SK-N-SH (cell line): ENCODE measurements around the gene ARHGEF39. TPM values are rescaled to one million over a fixed set of nuclear protein-coding genes. Genes with fewer than 3 reads are reported as not detected.

Experiments used
- CTCF ChIA-PET: fragments of 300-600, 350-600 bp; formaldehyde crosslinking; extraction: SDS; loops from one replicate; lab custom pipeline; 2021; lab: Yijun Ruan, JAX
- POLR2A ChIA-PET: fragments of 350-600 bp; sonication (Branson Sonifier 250); formaldehyde crosslinking; extraction: SDS; loops from one replicate; lab custom pipeline; 2020; ENCODE audit warnings: antibody characterized with exemption, inconsistent platforms; lab: Yijun Ruan, JAX
- DNase-seq: peaks from one replicate; pipeline ENCODE4 v3.0.0; 2012
- H2AFZ ChIP-seq: fragments of 200-600 bp; sonication (generic); 2 replicates; pipeline ENCODE4 v1.8.1; 2016; ENCODE audit warnings: antibody characterized with exemption, mild to moderate bottlenecking, low read depth
- H3F3A ChIP-seq: fragments of 200-600 bp; sonication (generic); replicated peaks from 2 replicates; pipeline ENCODE3; 2016; ENCODE audit warnings: antibody characterized with exemption, mild to moderate bottlenecking; ENCODE audit not compliant: insufficient read depth
- H3K27ac ChIP-seq, 2 experiments: fragments of 200-500 bp in 1 of 2; fragments of 200-600 bp in 1 of 2; sonication (Bioruptor generic) in 1 of 2; sonication (generic), shearing (Covaris generic) in 1 of 2; 2 replicates each; pipeline versions ENCODE4 v1.5.1 to v1.6.1; 2014 to 2016; ENCODE audit warnings: low read depth in 2 of 2, inconsistent platforms in 1 of 2, low read length in 1 of 2, mild to moderate bottlenecking in 1 of 2, mixed read lengths in 1 of 2
- H3K27me3 ChIP-seq: fragments of 200-600 bp; sonication (generic), shearing (Covaris generic); 2 replicates; pipeline ENCODE4 v1.6.1; 2016; ENCODE audit warnings: mixed run types; ENCODE audit not compliant: insufficient read depth
- H3K36me3 ChIP-seq, 2 experiments: fragments of 200-500 bp in 1 of 2; fragments of 200-600 bp in 1 of 2; sonication (Bioruptor generic) in 1 of 2; sonication (generic) in 1 of 2; replicated peaks in 1 of 2; 2 replicates each; pipeline versions ENCODE3 to v1.5.1; 2014 to 2016; ENCODE audit warnings: low read length in 1 of 2, mild to moderate bottlenecking in 1 of 2; ENCODE audit not compliant: insufficient read depth in 2 of 2, control insufficient read depth in 1 of 2
- H3K4me1 ChIP-seq, 2 experiments: fragments of 200-500 bp in 1 of 2; fragments of 200-600 bp in 1 of 2; sonication (Bioruptor generic) in 1 of 2; sonication (generic), shearing (Covaris generic) in 1 of 2; 2 replicates each; pipeline versions ENCODE4 v1.5.1 to v1.6.1; 2014 to 2016; ENCODE audit warnings: low read depth in 1 of 2, low read length in 1 of 2, mixed run types in 1 of 2; ENCODE audit not compliant: insufficient read depth in 2 of 2, control insufficient read depth in 1 of 2
- H3K4me2 ChIP-seq: fragments of 200-600 bp; sonication (generic), shearing (Covaris generic); 2 replicates; pipeline ENCODE4 v1.6.1; 2017; ENCODE audit warnings: mixed run types
- H3K4me3 ChIP-seq, 2 experiments: fragments of 200-500 bp in 1 of 2; fragments of 200-600 bp in 1 of 2; sonication (Bioruptor generic) in 1 of 2; sonication (generic), shearing (Covaris generic) in 1 of 2; 2 replicates each; pipeline versions ENCODE4 v1.5.1 to v1.8.1; 2014 to 2016; ENCODE audit warnings: low read depth in 2 of 2, inconsistent platforms in 1 of 2, low read length in 1 of 2, mild to moderate bottlenecking in 1 of 2, mixed read lengths in 1 of 2, moderate library complexity in 1 of 2
- H3K79me2 ChIP-seq: fragments of 200-600 bp; sonication (generic); 2 replicates; pipeline ENCODE4 v1.8.1; 2017; ENCODE audit warnings: mild to moderate bottlenecking; ENCODE audit not compliant: insufficient read depth
- H3K9ac ChIP-seq: fragments of 200-600 bp; sonication (generic); 2 replicates; pipeline ENCODE4 v1.6.1; 2017; ENCODE audit warnings: mixed run types
- H3K9me2 ChIP-seq: fragments of 200-600 bp; sonication (generic); 2 replicates; pipeline ENCODE4 v1.6.1; 2017; ENCODE audit warnings: mixed run types
- H3K9me3 ChIP-seq: fragments of 200-600 bp; sonication (generic); 2 replicates; pipeline ENCODE4 v1.6.1; 2017; ENCODE audit warnings: mixed run types, mild to moderate bottlenecking, moderate library complexity
- H4K20me1 ChIP-seq: fragments of 200-600 bp; sonication (generic); 2 replicates; pipeline ENCODE4 v1.6.1; 2017; ENCODE audit warnings: mild to moderate bottlenecking, mixed run types; ENCODE audit not compliant: insufficient read depth
- ELF1 ChIP-seq: IDR thresholded peaks from 2 replicates; pipeline ENCODE4 v1.4.0; 2012
- EP300 ChIP-seq, 2 experiments: IDR thresholded peaks; 2 replicates each; pipeline versions ENCODE4 v1.4.0 to v1.6.1; 2012; ENCODE audit warnings: borderline replicate concordance in 1 of 2, low read depth in 1 of 2, low read length in 1 of 2
- FOXM1 ChIP-seq: IDR thresholded peaks from 2 replicates; pipeline ENCODE4 v1.4.0; 2012; ENCODE audit warnings: low read depth, mild to moderate bottlenecking
- MXI1 ChIP-seq: IDR thresholded peaks from 2 replicates; pipeline ENCODE4 v1.6.1; 2012; ENCODE audit warnings: mild to moderate bottlenecking, low read depth, low read length, improper control_type of control experiment
- NFIC ChIP-seq: IDR thresholded peaks from 2 replicates; pipeline ENCODE4 v1.4.0; 2012; ENCODE audit warnings: borderline replicate concordance
- PBX3 ChIP-seq: IDR thresholded peaks from 2 replicates; pipeline ENCODE4; 2012
- POLR2AphosphoS5 ChIP-seq: IDR thresholded peaks from 2 replicates; pipeline ENCODE4 v1.6.1; 2012; ENCODE audit warnings: low read depth, low read length
- RAD21 ChIP-seq: IDR thresholded peaks from 2 replicates; pipeline ENCODE4 v1.6.1; 2012; ENCODE audit warnings: mild to moderate bottlenecking, low read length
- RCOR1 ChIP-seq: fragments of 150-350 bp; IDR thresholded peaks from 2 replicates; pipeline ENCODE4 v1.6.1; 2017; ENCODE audit warnings: antibody characterized with exemption, low read length
- REST ChIP-seq: IDR thresholded peaks from 2 replicates; pipeline ENCODE4 v1.6.1; 2012; ENCODE audit warnings: mild to moderate bottlenecking, low read depth, low read length, moderate library complexity
- RFX5 ChIP-seq: IDR thresholded peaks from 2 replicates; pipeline ENCODE4 v1.6.1; 2012; ENCODE audit warnings: mild to moderate bottlenecking, improper control_type of control experiment, low read length
- SIN3A ChIP-seq: IDR thresholded peaks from 2 replicates; pipeline ENCODE4 v1.6.1; 2012; ENCODE audit warnings: low read depth, mild to moderate bottlenecking, low read length, moderate library complexity, borderline replicate concordance
- YY1 ChIP-seq: IDR thresholded peaks from 2 replicates; pipeline ENCODE4 v1.4.0; 2012; ENCODE audit warnings: low read depth, mild to moderate bottlenecking
- WGBS: methylation state at CpG from one replicate; pipeline ENCODE4 v1.1.6; 2017; ENCODE audit warnings: low lambda C conversion rate; 5-methylcytosine and 5-hydroxymethylcytosine counted together
- polyA plus RNA-seq, 3 experiments: library from polyadenylated mRNA; depleted of rRNA; stranded (reverse); fragments of >200 nt; gene quantifications; 2 replicates each; pipeline ENCODE4 v1.2.3, GENCODE V29; 2012
- TF ChIP-seq, protein P1 (sequence below): fragments of 150-350 bp; IDR thresholded peaks from 2 replicates; pipeline ENCODE4 v1.6.1; 2016; ENCODE audit warnings: mild to moderate bottlenecking, low read depth, low read length

Gene ARHGEF39
- polyA plus RNA-seq, 1 of the 3 experiments (the other 2 are of a cell fraction), result 4.9 TPM

GRCh38 chr9:35635730-35636129, 29.3 kb downstream of the ARHGEF39 start (continued):
- TF ChIP-seq REST, result no peak
- TF ChIP-seq, protein P1, sequence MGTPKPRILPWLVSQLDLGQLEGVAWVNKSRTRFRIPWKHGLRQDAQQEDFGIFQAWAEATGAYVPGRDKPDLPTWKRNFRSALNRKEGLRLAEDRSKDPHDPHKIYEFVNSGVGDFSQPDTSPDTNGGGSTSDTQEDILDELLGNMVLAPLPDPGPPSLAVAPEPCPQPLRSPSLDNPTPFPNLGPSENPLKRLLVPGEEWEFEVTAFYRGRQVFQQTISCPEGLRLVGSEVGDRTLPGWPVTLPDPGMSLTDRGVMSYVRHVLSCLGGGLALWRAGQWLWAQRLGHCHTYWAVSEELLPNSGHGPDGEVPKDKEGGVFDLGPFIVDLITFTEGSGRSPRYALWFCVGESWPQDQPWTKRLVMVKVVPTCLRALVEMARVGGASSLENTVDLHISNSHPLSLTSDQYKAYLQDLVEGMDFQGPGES, result no peak
- no peak for TF ChIP-seq ELF1

DNA sequence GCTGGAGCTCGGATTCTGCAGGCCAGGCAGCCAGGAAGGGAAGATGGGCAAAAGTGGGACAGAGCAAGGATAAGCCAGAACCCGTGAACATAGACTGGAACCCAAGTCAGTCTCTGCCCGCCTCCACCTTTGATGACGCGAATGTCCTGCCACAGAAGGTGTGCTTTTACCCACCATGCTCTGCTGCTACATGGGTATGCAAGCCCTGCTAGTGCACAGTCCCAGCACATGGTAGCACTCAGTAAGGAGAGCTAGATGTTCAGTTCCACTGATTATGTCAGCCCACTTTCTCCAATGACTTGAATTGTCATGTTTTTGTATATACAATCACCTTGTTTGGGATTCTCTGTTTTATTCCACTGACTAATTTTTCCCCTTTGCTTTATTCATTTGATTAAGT, 35.4 kb downstream of the ARHGEF39 start:
- no peaks in the 10 kb centered on the region for H4K20me1 ChIP-seq
- H2AFZ ChIP-seq, result no peak overlapping the region
- H3K79me2 ChIP-seq, result no peaks in the 10 kb centered on the region
- H3F3A ChIP-seq, result no peaks in the 10 kb centered on the region
- CTCF ChIA-PET, result interaction anchor here (0.7 to 6.4 kb wide), 7 partner anchors 12 to 67 kb away, joined by 3 to 32 read pairs (median 4); partner anchors contain the start of genes CCDC107 and RMRP
- H3K9ac ChIP-seq, result no peak overlapping the region
- 83% methylated on average over 5 of the region's 5 CpGs for WGBS
- DNase-seq, result no peak
- H3K9me2 ChIP-seq, result no peaks in the 10 kb centered on the region
- TF ChIP-seq RCOR1, result no peak
- TF ChIP-seq NFIC, result no peak
- no peak for TF ChIP-seq RFX5
- TF ChIP-seq EP300 (IDR thresholded peaks at IDR 0.05; ENCODE audit: borderline replicate concordance in 1 of 2, low read depth in 1 of 2, low read length in 1 of 2), result no peak
- TF ChIP-seq, protein P1, result no peak
- TF ChIP-seq POLR2AphosphoS5, result no peak
- no peak for TF ChIP-seq PBX3
- TF ChIP-seq RAD21, result no peak
- TF ChIP-seq FOXM1, result no peak
- TF ChIP-seq YY1, result no peak
- no peak for TF ChIP-seq SIN3A
- no peak for TF ChIP-seq MXI1
- H3K27ac ChIP-seq, result no peak overlapping the region
- POLR2A ChIA-PET, result no interaction called here
- H3K4me1 ChIP-seq, result no peaks in the 10 kb centered on the region
- H3K9me3 ChIP-seq, result no peaks in the 10 kb centered on the region
- H3K27me3 ChIP-seq, result no peaks in the 10 kb centered on the region
- no peaks in the 10 kb centered on the region for H3K36me3 ChIP-seq
- no peak overlapping the region for H3K4me2 ChIP-seq
- H3K4me3 ChIP-seq, result no peak overlapping the region
